ENCODE results near the gene NOTCH3. TPM values are rescaled to one million over a fixed set of nuclear protein-coding genes. Genes with fewer than 3 reads are reported as not detected.
A peak's percentile ranks its signal among the peaks of the same experiment; 100 is the strongest.

The NOTCH3 gene
- total RNA-seq, 1 donor from 2014 or later: 58.0 TPM

DNA sequence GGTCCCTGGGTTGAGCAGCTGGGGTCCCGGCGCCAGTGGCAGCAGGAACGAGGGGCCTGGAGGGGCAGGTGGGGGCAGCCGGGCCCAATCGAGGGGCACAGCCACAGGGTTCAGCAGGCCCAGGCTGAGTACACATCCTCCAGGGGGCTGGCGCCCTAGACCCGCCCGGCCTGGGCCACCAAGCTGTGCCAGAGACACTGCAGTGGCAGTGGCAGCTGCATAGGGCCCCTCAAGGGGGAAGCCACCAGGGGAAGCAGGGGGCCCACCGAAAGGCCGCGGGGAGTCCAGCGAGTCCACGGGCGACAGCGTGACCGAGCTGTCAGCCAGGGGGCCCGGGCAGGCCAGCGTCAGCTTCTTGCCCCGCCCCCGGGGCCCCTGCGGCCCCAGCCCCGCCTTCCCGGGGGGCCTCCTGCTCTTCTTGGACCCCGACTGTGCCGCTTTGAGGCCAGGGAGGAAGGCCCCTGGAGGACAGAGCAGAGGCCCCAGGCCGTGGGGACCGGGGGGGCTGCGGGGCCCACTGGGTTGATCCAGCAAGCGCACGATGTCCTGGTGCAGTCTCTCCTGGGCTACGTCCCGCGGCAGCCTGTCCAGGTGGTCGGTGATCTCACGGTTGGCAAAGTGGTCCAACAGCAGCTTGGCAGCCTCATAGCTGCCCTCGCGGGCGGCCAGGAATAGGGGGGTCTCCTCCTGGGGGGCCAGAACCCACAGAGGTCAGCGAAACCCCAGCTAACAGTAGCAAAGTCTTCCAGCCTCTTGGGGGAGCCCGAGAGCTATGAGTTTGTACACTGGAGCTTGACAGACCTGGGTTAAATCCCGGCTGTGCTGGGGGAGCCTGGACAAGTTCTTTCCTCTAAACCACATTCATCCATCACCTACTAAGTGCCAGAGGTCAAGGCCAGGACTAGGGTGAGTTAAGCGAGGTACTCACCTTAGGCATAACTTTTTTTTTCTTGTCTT lies 39.5 kb downstream of the NOTCH3 start:
- DNase-seq (ENCODE audit: low spot score): no peak

- no peak for DNase-seq (ENCODE audit: low spot score)
These were observed 41.5 kb downstream of the NOTCH3 start for GRCh38 chr19:15159251-15159650.

DNA sequence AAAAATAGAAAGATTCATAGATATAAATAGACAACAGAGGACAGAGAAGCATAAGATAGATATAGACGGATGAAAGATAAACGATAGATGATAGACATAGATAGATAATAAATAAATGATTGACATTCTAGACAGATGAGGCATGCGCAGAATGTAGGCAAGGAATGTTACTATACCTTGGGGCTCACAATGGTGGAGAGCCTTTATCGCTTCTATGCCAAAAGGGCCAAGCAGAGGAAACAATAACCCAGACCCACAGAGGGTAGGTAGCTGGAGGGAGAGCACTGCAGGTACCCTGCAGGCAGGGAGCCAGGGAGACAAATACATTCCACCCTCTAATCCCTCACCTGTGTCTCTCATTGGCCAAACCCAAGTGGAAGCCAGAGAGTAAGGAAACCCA lies 44.4 kb downstream of the NOTCH3 start:
- DNase-seq (ENCODE audit: low spot score): no peak

GRCh38 chr19:15155296-15155695 lies 45.5 kb downstream of the NOTCH3 start:
- no peak for DNase-seq (ENCODE audit: low spot score)

- peak; percentile 35 for DNase-seq (ENCODE audit: low spot score)
These were observed 46.7 kb downstream of the NOTCH3 start for GRCh38 chr19:15154002-15154612.

DNA sequence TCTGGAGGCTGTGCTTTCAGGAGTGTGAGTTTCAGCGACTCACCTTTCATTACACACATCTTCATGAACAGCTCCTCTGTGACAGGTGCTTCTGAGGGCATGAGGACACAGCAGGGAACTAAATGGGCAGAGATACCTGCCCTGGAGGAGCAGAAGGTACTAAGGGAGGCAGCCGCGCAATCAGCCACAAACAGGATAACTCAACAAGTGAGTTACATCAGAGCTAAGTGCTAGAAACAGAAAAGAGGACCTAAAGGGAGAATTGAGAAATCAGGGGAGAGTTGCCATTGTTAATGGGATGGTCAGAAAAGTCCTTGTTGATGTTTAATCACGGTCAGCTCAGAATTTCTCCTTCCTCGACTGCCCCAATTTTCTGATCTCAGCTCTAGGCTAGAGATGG lies 51.1 kb downstream of the NOTCH3 start:
- DNase-seq (ENCODE audit: low spot score): no peak

DNA sequence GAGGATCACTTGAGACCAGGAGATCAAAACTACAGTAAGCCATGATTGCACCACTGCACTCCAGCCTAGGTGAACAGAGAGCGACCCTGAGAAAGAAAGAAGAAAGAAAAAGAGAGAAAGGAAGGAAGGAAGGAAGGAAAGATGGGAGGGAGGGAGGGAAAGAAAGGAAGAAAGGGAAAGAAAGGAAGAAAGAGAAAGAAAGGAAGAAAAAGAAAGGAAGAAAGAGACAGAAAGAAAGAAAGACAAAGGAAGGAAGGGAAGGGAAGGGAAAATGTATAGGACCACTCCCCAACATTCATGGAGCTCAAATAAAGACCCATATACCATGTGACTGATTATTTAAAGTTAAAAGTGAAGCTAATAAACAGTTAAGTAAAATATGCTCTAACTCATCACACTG lies 53.7 kb downstream of the NOTCH3 start:
- DNase-seq (ENCODE audit: low spot score): no peak

GRCh38 chr19:15144046-15144646 lies 56.6 kb downstream of the NOTCH3 start:
- no peak for DNase-seq (ENCODE audit: low spot score)

DNA sequence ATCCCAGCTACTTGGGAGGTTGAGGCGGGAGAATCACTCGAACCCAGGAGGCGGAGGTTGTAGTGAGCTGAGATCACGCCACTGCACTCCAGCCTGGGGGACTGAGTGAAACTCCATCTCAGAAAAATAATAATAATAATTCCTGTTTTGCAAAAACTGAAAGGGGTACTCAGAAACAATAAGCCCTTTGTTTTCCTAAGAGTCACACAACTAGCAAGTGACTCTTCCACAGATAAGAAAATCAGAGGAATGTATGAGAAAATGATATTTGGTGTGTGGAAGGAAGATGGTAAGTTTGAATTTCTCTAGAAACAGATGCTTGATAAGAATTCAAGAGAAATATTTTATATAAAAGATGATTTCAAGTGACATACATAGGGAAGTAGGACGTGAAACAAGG lies 58.5 kb downstream of the NOTCH3 start:
- no peak for DNase-seq (ENCODE audit: low spot score)

DNA sequence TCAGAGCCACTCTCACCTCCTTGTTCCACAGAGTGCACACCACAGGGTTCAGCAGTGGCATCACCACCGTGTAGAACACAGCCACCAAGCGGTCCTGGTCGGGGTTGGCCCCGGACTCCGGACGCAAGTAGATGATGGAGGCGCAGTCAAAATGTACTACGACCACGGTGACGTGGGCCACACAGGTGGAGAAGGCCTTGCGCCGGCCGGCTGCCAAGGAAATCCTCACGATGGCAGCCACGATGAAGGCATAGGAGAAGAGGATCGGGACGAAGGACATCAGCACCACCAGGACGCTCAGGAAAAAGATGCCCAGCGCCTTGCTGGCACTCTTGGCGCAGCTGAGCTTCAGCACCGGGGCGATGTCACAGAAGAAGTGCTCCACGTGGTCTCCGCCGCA lies 59.7 kb downstream of the NOTCH3 start:
- DNase-seq (ENCODE audit: low spot score): no peak

DNA sequence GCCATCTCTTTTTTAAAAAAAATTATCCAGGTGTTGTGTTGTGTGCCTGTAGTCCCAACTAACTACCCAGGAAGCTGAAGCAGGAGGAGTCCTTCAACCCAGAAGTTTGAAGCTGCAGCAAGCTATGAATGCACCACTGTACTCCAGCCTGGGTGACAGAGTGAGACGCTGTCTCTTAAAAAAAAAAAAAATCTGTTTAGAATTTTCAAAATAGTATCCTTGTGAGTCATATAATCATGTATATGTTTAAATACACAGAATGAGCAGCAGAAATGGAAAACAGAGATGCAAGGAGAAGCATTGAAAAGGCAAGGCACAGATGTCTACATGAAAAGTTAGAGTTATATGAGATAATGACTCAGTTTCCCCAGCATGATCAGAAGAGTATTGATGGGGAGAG lies 62.4 kb downstream of the NOTCH3 start:
- DNase-seq (ENCODE audit: low spot score): no peak

DNA sequence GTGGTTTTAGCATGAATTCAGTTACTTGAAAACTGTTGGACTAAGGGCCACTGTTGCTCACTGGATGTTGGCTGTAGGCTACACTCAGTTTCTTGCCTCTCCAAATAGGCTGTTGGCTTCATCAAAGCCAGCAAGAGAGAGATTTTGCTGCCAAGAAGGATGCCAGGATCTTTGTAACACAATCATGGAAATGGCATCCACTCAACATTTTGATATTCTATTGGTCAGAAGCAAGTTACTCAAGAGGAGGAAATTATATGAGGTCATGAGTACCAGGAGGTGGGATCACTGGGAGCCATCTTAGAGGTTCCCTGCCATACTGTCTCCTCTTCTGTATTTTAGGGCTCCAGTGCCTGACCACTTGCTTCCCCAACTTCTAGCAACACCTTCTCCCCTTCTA lies 63.0 kb downstream of the NOTCH3 start:
- no peak for DNase-seq (ENCODE audit: low spot score)

- DNase-seq (ENCODE audit: low spot score): peak; percentile 69
These were observed 64.4 kb downstream of the NOTCH3 start for GRCh38 chr19:15136234-15136954.

DNA sequence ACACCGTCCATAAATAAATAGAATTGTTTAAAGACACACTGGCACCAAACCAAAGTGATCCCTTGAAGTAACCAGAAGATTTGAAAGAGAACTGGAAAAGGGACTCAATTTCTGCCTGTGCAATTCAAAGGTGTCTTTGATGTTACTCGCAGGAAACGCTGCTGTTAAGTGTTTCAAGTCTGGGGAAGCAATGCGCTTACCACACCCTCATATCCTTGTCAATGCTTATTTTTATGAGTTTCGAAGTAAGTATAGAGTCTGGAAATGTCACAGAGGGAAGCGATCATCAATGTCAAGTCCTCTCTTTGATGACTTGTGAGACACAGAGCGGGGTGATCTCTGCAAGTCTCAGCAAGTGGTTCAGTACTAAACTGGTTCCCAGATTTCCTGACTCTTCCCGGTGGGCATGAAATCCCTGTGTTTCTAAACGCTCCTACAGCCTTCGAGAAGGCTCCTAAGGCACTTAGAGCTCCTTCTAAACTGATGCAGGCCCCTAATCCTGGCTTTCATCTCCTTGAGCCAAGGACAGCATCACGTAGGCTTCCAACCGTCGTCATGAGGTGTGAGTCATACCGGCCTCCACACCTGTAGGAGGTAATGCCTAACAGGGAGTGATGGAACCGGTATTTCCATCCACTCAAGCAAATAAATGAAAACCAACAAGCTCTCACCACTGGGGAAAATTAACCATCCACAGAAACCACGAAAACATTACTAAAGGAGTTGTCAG lies 70.8 kb downstream of the NOTCH3 start:
- peak; percentile 77 for DNase-seq (ENCODE audit: low spot score)

DNA sequence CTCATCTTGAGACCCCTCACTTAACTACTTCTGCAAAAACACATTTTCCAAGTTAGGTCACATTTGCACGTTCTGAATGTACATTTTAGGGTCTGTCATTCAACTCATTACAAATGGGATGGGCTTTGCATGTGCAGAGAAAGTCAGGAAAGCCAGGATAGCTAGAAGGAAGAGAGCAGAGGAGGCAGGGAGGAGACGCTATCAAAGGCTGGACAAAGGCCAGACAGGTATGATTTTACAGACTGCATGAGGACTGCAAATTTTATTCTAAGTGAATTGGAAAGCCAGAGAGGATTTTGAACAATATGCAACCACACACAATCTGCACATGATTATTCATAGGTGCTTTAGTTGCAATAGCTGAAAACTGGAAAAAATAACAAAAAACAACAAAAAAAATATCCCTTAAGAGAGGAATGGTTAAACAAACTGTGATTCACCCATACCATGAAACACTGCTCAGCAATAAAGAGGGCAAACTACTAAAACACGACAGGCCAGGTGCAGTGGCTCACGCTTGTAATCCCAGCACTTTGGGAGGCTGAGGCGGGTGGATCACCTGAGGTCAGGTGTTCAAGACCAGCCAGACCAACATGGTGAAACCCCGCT lies 72.5 kb downstream of the NOTCH3 start:
- no peak for DNase-seq (ENCODE audit: low spot score)

- DNase-seq (ENCODE audit: low spot score): no peak
These were observed 74.5 kb downstream of the NOTCH3 start for GRCh38 chr19:15126131-15126910.

DNA sequence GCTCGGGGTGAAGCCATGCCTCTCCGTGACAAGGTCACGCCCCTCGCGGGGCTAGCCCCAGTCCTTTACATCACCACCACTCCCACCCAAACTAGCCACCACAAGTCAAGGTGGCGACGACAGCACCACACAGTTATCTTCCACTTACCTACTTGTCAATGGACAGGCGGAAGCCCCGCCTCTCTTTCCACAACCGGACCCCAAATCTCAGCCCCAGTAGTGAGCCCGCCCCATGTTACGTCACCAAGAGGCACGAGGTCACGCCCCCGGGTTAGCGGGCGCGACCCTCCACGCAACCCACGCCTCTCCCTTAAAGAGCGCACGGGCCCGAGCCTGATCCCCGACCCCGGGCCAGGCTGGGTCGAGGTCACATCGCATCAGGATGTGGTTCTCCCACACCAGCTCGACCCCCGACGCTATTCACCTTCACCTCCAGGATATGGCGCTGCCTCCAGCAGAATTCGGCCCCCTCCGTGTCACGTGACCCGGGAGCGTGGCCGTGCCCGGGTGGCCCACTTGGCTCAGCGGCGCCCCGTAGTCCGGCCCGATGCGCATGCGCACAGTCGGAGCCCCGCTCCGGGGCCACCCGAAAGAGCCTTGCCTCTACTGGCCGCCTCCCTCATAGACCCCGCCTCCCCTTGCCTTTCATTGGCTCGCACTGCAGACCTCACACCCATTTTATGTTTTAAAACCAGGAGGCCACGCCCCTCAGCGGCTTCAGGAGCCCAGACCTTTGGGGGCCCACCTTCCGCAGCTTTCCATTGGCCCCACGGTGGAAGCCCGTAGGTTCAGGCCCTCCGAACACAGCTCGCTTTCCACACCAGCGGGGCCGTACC lies 75.3 kb downstream of the NOTCH3 start:
- peak; percentile 99 for DNase-seq (ENCODE audit: low spot score)

GRCh38 chr19:15124572-15125231 lies 76.1 kb downstream of the NOTCH3 start:
- no peak for DNase-seq (ENCODE audit: low spot score)

- no peak for DNase-seq (ENCODE audit: low spot score)
These were observed 76.9 kb downstream of the NOTCH3 start for GRCh38 chr19:15123900-15124299.

All from umbilical cord (tissue), 2 donors.